WTC11 (cell line): ENCODE results near the gene FAM228B. TPM values are rescaled to one million over a fixed set of nuclear protein-coding genes. Genes with fewer than 3 reads are reported as not detected.

Experiments used
- ATAC-seq: fragments of 200-7000 bp; cut with Tn5 transposase; 2 replicates; pipeline ENCODE4 v1.10.0; 2021; ENCODE audit warnings: mild to moderate bottlenecking, moderate library complexity
- CTCF ChIA-PET: fragments of 300-600 bp; sonication (Branson Sonifier 250); formaldehyde crosslinking; loops from one replicate; lab custom pipeline; 2021; ENCODE audit warnings: antibody characterized with exemption; lab: Charles Lee
- POLR2A ChIA-PET: fragments of 350-600 bp; sonication (Branson Sonifier 250); formaldehyde crosslinking; loops from one replicate; lab custom pipeline; 2021; ENCODE audit warnings: antibody characterized with exemption; lab: Charles Lee
- DNase-seq: peaks from one replicate; pipeline ENCODE4 v3.0.0; 2021; ENCODE audit warnings: low spot score
- H3K27ac Mint-ChIP-seq: 2 replicates; pipeline ENCODE4 v1.8.0; 2021; ENCODE audit warnings: mixed read lengths
- H3K27me3 Mint-ChIP-seq: 2 replicates; pipeline ENCODE4 v1.8.0; 2021; ENCODE audit warnings: low read depth, mild to moderate bottlenecking, moderate library complexity, mixed read lengths
- H3K36me3 Mint-ChIP-seq: 2 replicates; pipeline ENCODE4 v1.8.0; 2021; ENCODE audit warnings: mixed read lengths
- H3K4me1 Mint-ChIP-seq: 2 replicates; pipeline ENCODE4 v1.8.0; 2022; ENCODE audit warnings: mixed read lengths
- H3K4me3 Mint-ChIP-seq: 2 replicates; pipeline ENCODE4 v1.8.0; 2021; ENCODE audit warnings: mild to moderate bottlenecking, moderate library complexity, mixed read lengths
- H3K9me3 Mint-ChIP-seq: 2 replicates; pipeline ENCODE4 v1.8.0; 2021; ENCODE audit warnings: mixed read lengths
- AFF4 ChIP-seq: sonication (generic); formaldehyde crosslinking; IDR thresholded peaks from 2 replicates; pipeline ENCODE4 v1.8.1; 2023; ENCODE audit warnings: mild to moderate bottlenecking, missing genetic modification reagents, borderline replicate concordance
- ARID4B ChIP-seq: sonication (generic); formaldehyde crosslinking; IDR thresholded peaks from 2 replicates; pipeline ENCODE4 v1.8.0; 2023; ENCODE audit warnings: missing genetic modification reagents, mild to moderate bottlenecking, borderline replicate concordance
- ATF2 ChIP-seq: sonication (generic); formaldehyde crosslinking; IDR thresholded peaks from 2 replicates; pipeline ENCODE4 v1.8.1; 2022; ENCODE audit warnings: low read depth, missing genetic modification reagents, borderline replicate concordance
- ERG ChIP-seq: fragments of 250-450 bp; sonication (Bioruptor Pico); IDR thresholded peaks from 2 replicates; pipeline ENCODE4 v1.8.0; 2021; ENCODE audit warnings: mild to moderate bottlenecking
- ESRRA ChIP-seq: sonication (generic); formaldehyde crosslinking; IDR thresholded peaks from 2 replicates; pipeline ENCODE4 v1.8.1; 2022; ENCODE audit warnings: mild to moderate bottlenecking, missing genetic modification reagents, borderline replicate concordance
- GABPB1 ChIP-seq: sonication (generic); formaldehyde crosslinking; IDR thresholded peaks from 2 replicates; pipeline ENCODE4 v1.8.1; 2023; ENCODE audit warnings: mild to moderate bottlenecking, missing genetic modification reagents
- JAZF1 ChIP-seq: fragments of 250-450 bp; sonication (Bioruptor Pico); IDR thresholded peaks from 2 replicates; pipeline ENCODE4 v1.9.0; 2021; ENCODE audit warnings: moderate library complexity, mild to moderate bottlenecking, inconsistent platforms
- NFE2L1 ChIP-seq: sonication (generic); formaldehyde crosslinking; IDR thresholded peaks from 2 replicates; pipeline ENCODE4 v1.8.1; 2023; ENCODE audit warnings: missing genetic modification reagents
- RORB ChIP-seq: fragments of 250-450 bp; sonication (Bioruptor Pico); IDR thresholded peaks from 2 replicates; pipeline ENCODE4 v1.9.0; 2021; ENCODE audit warnings: mild to moderate bottlenecking
- SMAD3 ChIP-seq: sonication (generic); formaldehyde crosslinking; IDR thresholded peaks from 2 replicates; pipeline ENCODE4 v1.8.0; 2022; ENCODE audit warnings: missing genetic modification reagents, mild to moderate bottlenecking, borderline replicate concordance
- TEAD1 ChIP-seq: sonication (generic); formaldehyde crosslinking; IDR thresholded peaks from 2 replicates; pipeline ENCODE4 v1.8.0; 2022; ENCODE audit warnings: mild to moderate bottlenecking, missing genetic modification reagents
- TEAD4 ChIP-seq: sonication (generic); formaldehyde crosslinking; IDR thresholded peaks from 2 replicates; pipeline ENCODE4 v1.8.0; 2022; ENCODE audit warnings: mild to moderate bottlenecking, missing genetic modification reagents
- ZNF512 ChIP-seq: sonication (generic); formaldehyde crosslinking; IDR thresholded peaks from 2 replicates; pipeline ENCODE4 v1.8.1; 2022; ENCODE audit warnings: missing genetic modification reagents, borderline replicate concordance
- total RNA-seq: library from RNA; stranded (reverse); gene quantifications from 3 replicates; pipeline ENCODE4 v1.2.3, GENCODE V29; 2021
- TF ChIP-seq, protein P1 (sequence below): sonication (generic); formaldehyde crosslinking; IDR thresholded peaks from 2 replicates; pipeline ENCODE4 v1.8.0; 2022; ENCODE audit warnings: mild to moderate bottlenecking, missing genetic modification reagents
- TF ChIP-seq, protein P2 (sequence below): sonication (generic); formaldehyde crosslinking; IDR thresholded peaks from 2 replicates; pipeline ENCODE4 v1.8.0; 2022; ENCODE audit warnings: mild to moderate bottlenecking, missing genetic modification reagents
- TF ChIP-seq, protein P3 (sequence below): fragments of 250-450 bp; sonication (Bioruptor Pico); IDR thresholded peaks from 2 replicates; pipeline ENCODE4 v1.9.0; 2021; ENCODE audit warnings: mild to moderate bottlenecking

FAM228B gene
- total RNA-seq, 1 experiment from 2014 or later, result 2.7 TPM

DNA sequence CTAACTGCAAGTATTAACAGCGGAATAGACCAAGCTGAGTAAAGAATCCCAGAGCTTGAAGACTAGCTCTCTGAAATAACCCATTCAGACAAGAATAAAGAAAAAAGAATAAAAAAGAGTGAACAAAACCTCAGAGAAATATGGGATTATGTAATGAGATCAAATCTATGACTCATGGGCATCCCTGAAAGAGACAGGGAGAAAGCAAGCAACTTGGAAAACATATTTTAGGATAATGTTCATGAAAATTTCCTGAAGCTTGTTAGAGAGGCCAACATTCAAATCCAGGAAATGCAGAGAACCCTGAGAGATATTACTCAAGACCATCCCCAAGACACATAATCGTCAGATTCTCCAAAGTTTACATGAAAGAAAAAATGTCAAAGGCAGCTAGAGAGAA, 17.5 kb upstream of the FAM228B start (continued):
- TF ChIP-seq, protein P1, sequence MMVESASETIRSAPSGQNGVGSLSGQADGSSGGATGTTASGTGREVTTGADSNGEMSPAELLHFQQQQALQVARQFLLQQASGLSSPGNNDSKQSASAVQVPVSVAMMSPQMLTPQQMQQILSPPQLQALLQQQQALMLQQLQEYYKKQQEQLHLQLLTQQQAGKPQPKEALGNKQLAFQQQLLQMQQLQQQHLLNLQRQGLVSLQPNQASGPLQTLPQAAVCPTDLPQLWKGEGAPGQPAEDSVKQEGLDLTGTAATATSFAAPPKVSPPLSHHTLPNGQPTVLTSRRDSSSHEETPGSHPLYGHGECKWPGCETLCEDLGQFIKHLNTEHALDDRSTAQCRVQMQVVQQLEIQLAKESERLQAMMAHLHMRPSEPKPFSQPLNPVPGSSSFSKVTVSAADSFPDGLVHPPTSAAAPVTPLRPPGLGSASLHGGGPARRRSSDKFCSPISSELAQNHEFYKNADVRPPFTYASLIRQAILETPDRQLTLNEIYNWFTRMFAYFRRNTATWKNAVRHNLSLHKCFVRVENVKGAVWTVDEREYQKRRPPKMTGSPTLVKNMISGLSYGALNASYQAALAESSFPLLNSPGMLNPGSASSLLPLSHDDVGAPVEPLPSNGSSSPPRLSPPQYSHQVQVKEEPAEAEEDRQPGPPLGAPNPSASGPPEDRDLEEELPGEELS (CRISPR knock-in tag), result no peak
- TF ChIP-seq TEAD4 (CRISPR knock-in tag), result no peak
- TF ChIP-seq TEAD1 (CRISPR knock-in tag), result no peak
- TF ChIP-seq SMAD3, result no peak
- TF ChIP-seq ATF2 (CRISPR knock-in tag), result no peak
- TF ChIP-seq JAZF1 (CRISPR knock-in tag), result no peak
- no peak for TF ChIP-seq AFF4 (CRISPR knock-in tag)

DNA sequence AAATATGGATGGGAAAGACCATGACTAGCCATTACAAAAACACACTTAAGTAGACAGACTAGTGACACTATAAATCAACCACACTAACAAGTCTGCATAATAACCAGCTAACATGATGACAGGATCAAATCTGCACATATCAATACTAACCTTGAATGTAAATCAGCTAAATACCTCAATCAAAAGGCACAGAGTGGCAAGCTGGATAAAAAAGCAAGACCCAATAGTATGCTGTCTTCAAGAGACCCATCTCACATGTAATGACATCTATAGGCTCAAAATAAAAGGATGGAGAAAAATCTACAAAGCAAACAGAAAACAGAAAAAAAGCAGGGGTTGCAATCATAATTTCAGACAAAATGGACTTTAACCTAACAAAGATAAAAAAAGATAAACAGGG, 16.5 kb upstream of the FAM228B start:
- ATAC-seq, result no peak
- DNase-seq, result no peak
- H3K36me3 Mint-ChIP-seq, result peaks cover 9% of the 10 kb centered on the region
- 0 out of 2 replicates have a peak, but pooled peaks cover 4% of the 10 kb centered on the region for H3K4me1 Mint-ChIP-seq
- H3K27ac Mint-ChIP-seq, result no peak overlapping the region
- ChIA-PET CTCF (interaction anchor here (1.6 kb wide), 1 partner anchor 23 kb away, joined by 8 read pairs; no protein-coding TSS in a partner anchor), POLR2A (interaction anchor here (0.6 kb wide), 1 partner anchor 185 kb away, joined by 3 read pairs; no protein-coding TSS in a partner anchor)
- H3K4me3 Mint-ChIP-seq, result no peak overlapping the region
- peaks cover 40% of the 10 kb centered on the region for H3K9me3 Mint-ChIP-seq
- H3K27me3 Mint-ChIP-seq, result peaks cover 18% of the 10 kb centered on the region
- no peak for TF ChIP-seq RORB (CRISPR knock-in tag)
- TF ChIP-seq NFE2L1 (CRISPR knock-in tag), result no peak
- no peak for TF ChIP-seq ZNF512 (CRISPR knock-in tag)
- no peak for TF ChIP-seq ESRRA (CRISPR knock-in tag)
- no peak for TF ChIP-seq GABPB1 (CRISPR knock-in tag)
- TF ChIP-seq, protein P2, sequence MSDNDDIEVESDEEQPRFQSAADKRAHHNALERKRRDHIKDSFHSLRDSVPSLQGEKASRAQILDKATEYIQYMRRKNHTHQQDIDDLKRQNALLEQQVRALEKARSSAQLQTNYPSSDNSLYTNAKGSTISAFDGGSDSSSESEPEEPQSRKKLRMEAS, result no peak
- TF ChIP-seq ARID4B (CRISPR knock-in tag), result no peak
- TF ChIP-seq ERG (CRISPR knock-in tag), result no peak
- TF ChIP-seq, protein P3, sequence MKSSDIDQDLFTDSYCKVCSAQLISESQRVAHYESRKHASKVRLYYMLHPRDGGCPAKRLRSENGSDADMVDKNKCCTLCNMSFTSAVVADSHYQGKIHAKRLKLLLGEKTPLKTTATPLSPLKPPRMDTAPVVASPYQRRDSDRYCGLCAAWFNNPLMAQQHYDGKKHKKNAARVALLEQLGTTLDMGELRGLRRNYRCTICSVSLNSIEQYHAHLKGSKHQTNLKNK, result no peak
- TF ChIP-seq, all 79 proteins: peak for 0
